ENCODE data around the gene CDC25B.

The CDC25B gene

GRCh38 chr20:3765171-3765882 is 30.8 kb upstream of the CDC25B start:
- no peak for DNase-seq

- no peak for DNase-seq
Measured at GRCh38 chr20:3766422-3767109, 29.5 kb upstream of the CDC25B start.

GRCh38 chr20:3767110-3767426 is 29.0 kb upstream of the CDC25B start:
- no peak for DNase-seq

GRCh38 chr20:3767427-3768341 is 28.4 kb upstream of the CDC25B start, which contains the start of gene ADISSP:
Gene ADISSP, minus strand, starts transcription at chr20:3767753. Its CDS starts 7,653 bp downstream, at chr20:3760100.
- DNase-seq: peak; percentile 93

- peak; percentile 76 for DNase-seq
Measured at GRCh38 chr20:3768342-3769130, 27.6 kb upstream of the CDC25B start.

DNA sequence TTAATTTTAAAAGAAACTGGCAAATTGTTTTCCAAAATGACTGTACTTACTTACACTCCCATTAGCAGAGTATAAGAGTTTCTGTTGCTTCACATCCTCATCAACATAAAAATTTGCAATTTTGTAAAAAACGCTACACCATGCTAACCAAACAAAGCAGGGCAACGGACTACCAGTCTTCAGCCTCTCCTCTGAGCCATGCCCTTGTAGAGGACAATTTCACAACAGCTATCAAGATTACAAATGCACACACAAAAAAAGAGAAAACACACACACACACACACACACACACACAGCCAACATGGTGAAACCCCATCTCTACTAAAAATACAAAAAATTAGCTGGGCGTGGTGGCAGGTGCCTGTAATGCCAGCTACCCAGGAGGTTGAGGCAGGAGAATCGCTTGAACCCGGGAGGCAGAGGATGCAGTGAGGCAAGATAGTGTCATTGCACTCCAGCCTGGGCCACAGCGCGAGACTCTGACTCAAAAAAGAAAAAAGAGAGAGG is 24.5 kb upstream of the CDC25B start:
- no peak for DNase-seq

- DNase-seq: no peak
Measured at GRCh38 chr20:3775457-3776108, 20.5 kb upstream of the CDC25B start.

DNA sequence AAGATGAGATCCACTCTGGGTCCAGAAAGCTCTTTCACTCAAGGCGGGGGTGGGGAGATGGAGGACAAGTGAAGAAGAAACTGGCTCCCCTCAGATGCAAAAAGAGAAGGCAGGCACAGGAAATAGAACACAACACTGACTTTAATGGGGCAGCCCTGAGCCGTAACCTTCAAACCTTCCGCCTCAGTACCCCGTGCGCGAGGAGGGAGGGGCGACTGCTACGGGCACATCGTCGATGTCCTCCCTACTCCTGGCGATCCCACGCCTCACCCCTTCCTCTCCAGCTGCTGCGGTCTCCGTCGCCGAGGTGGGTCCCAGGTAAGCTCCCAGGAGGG is 18.8 kb upstream of the CDC25B start:
- no peak for DNase-seq

GRCh38 chr20:3777716-3778629 is 18.1 kb upstream of the CDC25B start:
- DNase-seq: no peak

- no peak for DNase-seq
Measured at GRCh38 chr20:3778976-3779375, 17.1 kb upstream of the CDC25B start.

GRCh38 chr20:3781153-3781910 is 14.8 kb upstream of the CDC25B start, which contains the start of gene SPEF1:
Gene SPEF1, minus strand, starts transcription at chr20:3781448. Its CDS starts 161 bp downstream, at chr20:3781287.
- DNase-seq: no peak

DNA sequence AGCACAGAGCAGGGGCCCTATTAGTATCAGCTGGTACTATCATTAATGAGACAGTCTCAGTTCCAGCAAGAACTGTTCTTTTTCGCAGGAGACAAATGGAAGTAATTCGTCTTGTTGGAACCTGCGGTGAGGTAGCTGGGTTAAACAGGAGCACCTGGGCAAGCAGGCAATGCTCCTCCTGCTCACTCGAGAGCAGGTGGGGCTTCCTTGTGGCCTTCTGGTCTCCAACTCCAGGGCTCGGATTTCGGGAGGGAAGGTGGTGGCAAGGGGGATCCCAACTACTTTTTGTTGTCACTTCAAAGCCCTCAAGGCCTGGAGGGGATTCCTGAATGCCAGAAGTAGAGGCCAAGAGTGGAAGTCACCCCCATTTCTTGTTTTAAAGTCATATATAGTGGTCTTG is 13.5 kb upstream of the CDC25B start:
- DNase-seq: no peak

DNA sequence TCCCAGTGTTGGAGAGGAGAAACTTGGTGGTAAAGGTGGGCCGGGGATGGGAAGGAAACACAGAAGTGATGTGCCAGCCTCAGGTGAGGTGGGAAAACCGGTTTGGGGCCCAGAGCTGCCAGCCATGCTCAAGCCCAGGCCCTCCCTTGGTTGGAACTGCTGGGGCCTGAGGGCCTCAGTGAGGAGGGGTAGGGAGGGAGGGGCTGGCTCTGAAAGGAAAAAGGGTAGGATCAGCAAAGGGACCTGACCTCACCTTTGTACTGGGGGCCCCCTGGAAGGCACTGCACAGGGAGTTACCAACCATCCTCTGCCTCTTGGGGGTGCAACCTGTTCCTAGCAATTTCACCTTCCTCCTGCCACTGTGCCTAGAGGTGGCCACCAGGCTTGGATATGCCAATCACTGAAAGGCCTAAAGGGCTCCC is 13.0 kb upstream of the CDC25B start:
- no peak for DNase-seq

- DNase-seq: no peak
Measured at GRCh38 chr20:3783511-3784195, 12.5 kb upstream of the CDC25B start.

GRCh38 chr20:3784216-3784853 is 11.8 kb upstream of the CDC25B start:
- no peak for DNase-seq

DNA sequence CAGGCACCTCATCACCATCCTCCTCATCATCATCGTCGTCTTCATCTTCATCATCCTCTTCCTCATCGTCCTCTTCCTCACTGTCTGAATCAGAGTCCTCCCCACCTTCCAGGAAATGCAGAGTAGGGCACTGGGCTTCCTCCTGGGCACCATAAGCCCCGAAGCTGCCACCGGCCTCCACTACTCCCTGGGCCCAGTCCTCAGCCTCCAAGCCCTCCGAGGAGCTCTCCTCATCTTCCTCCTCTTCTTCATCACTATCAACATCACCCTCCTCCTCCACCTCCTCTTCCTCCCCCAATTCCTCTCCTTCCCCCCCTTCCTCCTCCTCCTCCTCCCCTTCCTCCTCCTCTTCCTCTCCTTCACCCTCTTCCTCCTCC is 11.3 kb upstream of the CDC25B start:
- DNase-seq: no peak

DNA sequence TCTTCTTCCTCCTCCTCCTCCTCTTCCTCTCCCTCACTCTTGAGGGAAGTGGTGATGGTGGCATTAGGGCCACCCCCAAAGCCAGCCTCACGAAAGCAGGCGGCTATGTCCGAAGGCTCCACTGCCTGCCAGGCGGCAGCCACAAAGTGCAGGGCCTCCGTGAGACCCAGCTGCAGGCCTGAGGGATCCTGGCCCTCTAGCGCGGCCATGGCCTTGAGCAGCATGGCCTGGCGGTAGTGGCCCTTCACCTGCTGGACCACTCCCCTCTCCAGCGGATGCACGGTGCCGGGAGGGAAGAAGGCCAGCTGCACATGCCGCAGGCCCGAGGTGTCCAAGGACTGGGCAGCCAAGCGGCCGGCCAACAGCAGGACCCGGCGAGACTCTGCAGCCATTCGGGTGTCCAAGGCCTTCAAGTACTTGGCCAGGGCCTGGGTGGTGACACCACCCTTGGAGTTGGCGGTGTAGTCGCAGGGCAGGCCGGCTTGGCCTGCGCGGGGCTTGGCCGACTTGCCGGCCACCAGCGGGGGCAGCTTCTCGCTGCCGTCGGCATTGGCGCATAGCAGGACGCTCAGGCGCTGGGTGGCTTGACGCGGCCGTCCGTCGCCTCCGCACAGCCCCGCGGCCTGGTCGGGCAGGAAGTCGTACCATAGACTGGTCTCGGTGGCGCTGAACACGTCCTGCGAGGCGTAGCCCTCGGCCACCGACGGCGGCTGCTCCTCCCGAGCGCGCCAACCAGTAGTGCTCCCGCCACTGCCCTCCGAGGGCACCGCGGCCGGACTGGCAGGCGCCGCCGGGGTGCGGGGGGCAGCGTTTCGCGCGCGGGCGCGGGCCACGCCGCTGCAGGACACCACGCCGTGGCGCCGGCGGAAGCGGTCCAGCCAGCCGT is 10.6 kb upstream of the CDC25B start:
- no peak for DNase-seq

GRCh38 chr20:3786126-3786484 is 10.0 kb upstream of the CDC25B start:
- DNase-seq: no peak
